WTC11 (cell line): ENCODE data around the gene ZNF438.
"Not testable (repeated sequence)": the region's sequence is repeated elsewhere in the genome, so short reads cannot be mapped to it uniquely, and the experiment has no call there.

Experiments
- SP1 ChIP-seq: sonication (generic); formaldehyde crosslinking; conservative IDR thresholded peaks from 2 replicates; pipeline ENCODE4 v1.8.1; 2022; ENCODE audit warnings: missing genetic modification reagents
- TEAD1 ChIP-seq: sonication (generic); formaldehyde crosslinking; IDR thresholded peaks from 2 replicates; pipeline ENCODE4 v1.8.0; 2022; ENCODE audit warnings: mild to moderate bottlenecking, missing genetic modification reagents
- TEAD4 ChIP-seq: sonication (generic); formaldehyde crosslinking; IDR thresholded peaks from 2 replicates; pipeline ENCODE4 v1.8.0; 2022; ENCODE audit warnings: mild to moderate bottlenecking, missing genetic modification reagents
- ZNF121 ChIP-seq: sonication (generic); formaldehyde crosslinking; IDR thresholded peaks from 2 replicates; pipeline ENCODE4 v1.8.0; 2023; ENCODE audit warnings: missing genetic modification reagents
- TF ChIP-seq, protein P1 (sequence below): fragments of 200-600 bp; IDR thresholded peaks from 2 replicates; pipeline ENCODE4 v1.8.0; 2022; ENCODE audit warnings: antibody characterized with exemption
- TF ChIP-seq, protein P2 (sequence below): sonication (generic); formaldehyde crosslinking; IDR thresholded peaks from 2 replicates; pipeline ENCODE4 v1.8.1; 2023; ENCODE audit warnings: mild to moderate bottlenecking, missing genetic modification reagents, moderate library complexity

DNA sequence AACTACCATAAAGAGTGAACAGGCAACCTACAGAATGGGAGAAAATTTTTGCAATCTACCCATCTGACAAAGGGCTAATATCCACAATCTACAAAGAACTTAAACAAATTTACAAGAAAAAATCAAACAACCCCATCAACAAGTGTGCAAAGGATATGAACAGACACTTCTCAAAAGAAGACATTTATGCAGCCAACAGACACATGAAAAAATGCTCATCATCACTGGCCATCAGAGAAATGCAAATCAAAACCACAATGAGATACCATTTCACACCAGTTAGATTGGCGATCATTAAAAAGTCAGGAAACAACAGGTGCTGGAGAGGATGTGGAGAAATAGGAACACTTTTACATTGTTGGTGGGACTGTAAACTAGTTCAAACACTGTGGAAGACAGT, 5.4 kb downstream of the ZNF438 start:
- not testable (repeated sequence) for TF ChIP-seq SP1; TEAD4; TEAD1 (CRISPR knock-in tag); ZNF121
- TF ChIP-seq, protein P1, sequence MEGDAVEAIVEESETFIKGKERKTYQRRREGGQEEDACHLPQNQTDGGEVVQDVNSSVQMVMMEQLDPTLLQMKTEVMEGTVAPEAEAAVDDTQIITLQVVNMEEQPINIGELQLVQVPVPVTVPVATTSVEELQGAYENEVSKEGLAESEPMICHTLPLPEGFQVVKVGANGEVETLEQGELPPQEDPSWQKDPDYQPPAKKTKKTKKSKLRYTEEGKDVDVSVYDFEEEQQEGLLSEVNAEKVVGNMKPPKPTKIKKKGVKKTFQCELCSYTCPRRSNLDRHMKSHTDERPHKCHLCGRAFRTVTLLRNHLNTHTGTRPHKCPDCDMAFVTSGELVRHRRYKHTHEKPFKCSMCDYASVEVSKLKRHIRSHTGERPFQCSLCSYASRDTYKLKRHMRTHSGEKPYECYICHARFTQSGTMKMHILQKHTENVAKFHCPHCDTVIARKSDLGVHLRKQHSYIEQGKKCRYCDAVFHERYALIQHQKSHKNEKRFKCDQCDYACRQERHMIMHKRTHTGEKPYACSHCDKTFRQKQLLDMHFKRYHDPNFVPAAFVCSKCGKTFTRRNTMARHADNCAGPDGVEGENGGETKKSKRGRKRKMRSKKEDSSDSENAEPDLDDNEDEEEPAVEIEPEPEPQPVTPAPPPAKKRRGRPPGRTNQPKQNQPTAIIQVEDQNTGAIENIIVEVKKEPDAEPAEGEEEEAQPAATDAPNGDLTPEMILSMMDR = not testable (repeated sequence)
- TF ChIP-seq, protein P2, sequence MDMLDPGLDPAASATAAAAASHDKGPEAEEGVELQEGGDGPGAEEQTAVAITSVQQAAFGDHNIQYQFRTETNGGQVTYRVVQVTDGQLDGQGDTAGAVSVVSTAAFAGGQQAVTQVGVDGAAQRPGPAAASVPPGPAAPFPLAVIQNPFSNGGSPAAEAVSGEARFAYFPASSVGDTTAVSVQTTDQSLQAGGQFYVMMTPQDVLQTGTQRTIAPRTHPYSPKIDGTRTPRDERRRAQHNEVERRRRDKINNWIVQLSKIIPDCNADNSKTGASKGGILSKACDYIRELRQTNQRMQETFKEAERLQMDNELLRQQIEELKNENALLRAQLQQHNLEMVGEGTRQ = not testable (repeated sequence)
